Astrocyte (in vitro differentiated cells and primary cell): ENCODE data around the gene GMDS. TPM values are rescaled to one million over a fixed set of nuclear protein-coding genes. Genes with fewer than 3 reads are reported as not detected.

Experiments
- DNase-seq: peaks from one replicate; pipeline ENCODE4 v3.0.0-alpha.2; 2010; ENCODE audit warnings: low read depth
- FAIRE-seq: peaks from 2 replicates; lab custom pipeline; 2011; peaks lifted over from hg19 to GRCh38; lab: Jason Lieb, UNC
- H2AFZ ChIP-seq: 2 replicates; pipeline ENCODE4 v1.6.0; 2012; ENCODE audit warnings: low read depth, low read length, inconsistent platforms
- H3K27ac ChIP-seq: 2 replicates; pipeline ENCODE4 v1.5.1; 2011; ENCODE audit warnings: low read depth, low read length, inconsistent platforms
- H3K27me3 ChIP-seq: 2 replicates; pipeline ENCODE4 v1.6.0; 2011; ENCODE audit warnings: low read length, inconsistent platforms; ENCODE audit not compliant: insufficient read depth
- H3K36me3 ChIP-seq: 2 replicates; pipeline ENCODE4 v1.5.1; 2011; ENCODE audit warnings: low read length, inconsistent platforms; ENCODE audit not compliant: insufficient read depth
- H3K4me1 ChIP-seq: 2 replicates; pipeline ENCODE4 v1.5.1; 2011; ENCODE audit warnings: low read length, inconsistent platforms; ENCODE audit not compliant: insufficient read depth
- H3K4me2 ChIP-seq: 2 replicates; pipeline ENCODE4 v1.6.0; 2012; ENCODE audit warnings: low read length, inconsistent platforms
- H3K4me3 ChIP-seq: 2 replicates; pipeline ENCODE4 v1.5.1; 2011; ENCODE audit warnings: low read depth, mild to moderate bottlenecking, low read length, inconsistent platforms; ENCODE audit not compliant: insufficient read depth
- H3K79me2 ChIP-seq: 2 replicates; pipeline ENCODE4 v1.6.0; 2012; ENCODE audit warnings: mild to moderate bottlenecking, low read length, inconsistent platforms; ENCODE audit not compliant: insufficient read depth
- H3K9ac ChIP-seq: 2 replicates; pipeline ENCODE4 v1.6.0; 2012; ENCODE audit warnings: mild to moderate bottlenecking, low read length, inconsistent platforms
- H3K9me3 ChIP-seq: 2 replicates; pipeline ENCODE4 v1.5.1; 2012; ENCODE audit warnings: low read depth, mild to moderate bottlenecking, low read length, inconsistent platforms; ENCODE audit not compliant: insufficient read depth
- H4K20me1 ChIP-seq: 2 replicates; pipeline ENCODE4 v1.6.0; 2012; ENCODE audit warnings: low read length, inconsistent platforms; ENCODE audit not compliant: insufficient read depth
- H3K27ac Mint-ChIP-seq: one replicate; pipeline ENCODE4 v1.8.0; 2021; ENCODE audit warnings: mild to moderate bottlenecking, mixed read lengths; ENCODE audit not compliant: unreplicated experiment
- H3K27me3 Mint-ChIP-seq: one replicate; pipeline ENCODE4 v1.8.0; 2021; ENCODE audit warnings: low read depth, mixed read lengths; ENCODE audit not compliant: unreplicated experiment
- H3K36me3 Mint-ChIP-seq: one replicate; pipeline ENCODE4 v1.8.0; 2021; ENCODE audit warnings: low read depth, mixed read lengths; ENCODE audit not compliant: unreplicated experiment
- H3K4me1 Mint-ChIP-seq: one replicate; pipeline ENCODE4 v1.8.0; 2021; ENCODE audit warnings: low read depth, mixed read lengths; ENCODE audit not compliant: unreplicated experiment
- H3K4me3 Mint-ChIP-seq: one replicate; pipeline ENCODE4 v1.8.0; 2021; ENCODE audit warnings: mild to moderate bottlenecking, moderate library complexity, mixed read lengths; ENCODE audit not compliant: unreplicated experiment
- H3K9me3 Mint-ChIP-seq: one replicate; pipeline ENCODE4 v1.8.0; 2021; ENCODE audit warnings: mild to moderate bottlenecking, mixed read lengths; ENCODE audit not compliant: unreplicated experiment
- EZH2 ChIP-seq: IDR thresholded peaks from 2 replicates; pipeline ENCODE4 v1.6.1; 2012; ENCODE audit warnings: mild to moderate bottlenecking, low read length, inconsistent platforms; ENCODE audit not compliant: insufficient read depth
- total RNA-seq: library from RNA; stranded (reverse); gene quantifications from 2 replicates; pipeline ENCODE4 v1.2.1, GENCODE V29; 2021
- TF ChIP-seq, protein P1 (sequence below): IDR thresholded peaks from 2 replicates; pipeline ENCODE4 v1.5.1; 2011; ENCODE audit warnings: low read depth, mild to moderate bottlenecking, inconsistent platforms, low read length, moderate library complexity; ENCODE audit not compliant: insufficient read depth

The GMDS gene
- total RNA-seq, 1 donor from 2014 or later, result 9.4 TPM

DNA sequence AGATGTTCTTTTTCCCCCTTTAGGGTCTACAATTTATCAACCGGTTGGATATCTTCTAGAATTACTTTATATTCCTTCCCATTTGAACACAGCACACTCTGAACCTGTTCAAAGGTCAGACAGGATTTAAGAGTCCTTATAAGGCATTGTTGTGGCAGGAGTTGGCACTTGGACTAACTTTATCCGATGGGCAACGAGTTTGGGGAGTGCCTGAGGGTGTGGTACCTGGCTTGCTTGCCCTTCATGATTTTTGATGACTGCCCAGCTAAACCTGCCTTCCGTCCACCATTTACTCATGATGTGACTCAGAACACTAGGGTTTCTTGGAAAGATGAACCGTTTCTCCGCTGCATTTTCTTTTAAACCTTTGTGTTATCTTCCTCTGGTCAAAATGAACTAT lies 350.5 kb downstream of the GMDS start:
- Histone ChIP-seq H3K4me1 (peaks cover 8% of the 10 kb centered on the region), H3K27me3 (no peaks in the 10 kb centered on the region), H4K20me1 (no peaks in the 10 kb centered on the region), H3K27ac (no peak overlapping the region), H3K9me3 (no peaks in the 10 kb centered on the region), H3K9ac (no peak overlapping the region), H3K79me2 (no peaks in the 10 kb centered on the region), H3K36me3 (no peaks in the 10 kb centered on the region), H3K4me2 (no peak overlapping the region), H3K4me3 (no peak overlapping the region), H2AFZ (no peak overlapping the region)
- no peak overlapping the region for H3K27ac Mint-ChIP-seq
- peaks cover 5% of the 10 kb centered on the region for H3K36me3 Mint-ChIP-seq
- no peaks in the 10 kb centered on the region for H3K27me3 Mint-ChIP-seq
- no peak for TF ChIP-seq EZH2
- TF ChIP-seq, protein P1, sequence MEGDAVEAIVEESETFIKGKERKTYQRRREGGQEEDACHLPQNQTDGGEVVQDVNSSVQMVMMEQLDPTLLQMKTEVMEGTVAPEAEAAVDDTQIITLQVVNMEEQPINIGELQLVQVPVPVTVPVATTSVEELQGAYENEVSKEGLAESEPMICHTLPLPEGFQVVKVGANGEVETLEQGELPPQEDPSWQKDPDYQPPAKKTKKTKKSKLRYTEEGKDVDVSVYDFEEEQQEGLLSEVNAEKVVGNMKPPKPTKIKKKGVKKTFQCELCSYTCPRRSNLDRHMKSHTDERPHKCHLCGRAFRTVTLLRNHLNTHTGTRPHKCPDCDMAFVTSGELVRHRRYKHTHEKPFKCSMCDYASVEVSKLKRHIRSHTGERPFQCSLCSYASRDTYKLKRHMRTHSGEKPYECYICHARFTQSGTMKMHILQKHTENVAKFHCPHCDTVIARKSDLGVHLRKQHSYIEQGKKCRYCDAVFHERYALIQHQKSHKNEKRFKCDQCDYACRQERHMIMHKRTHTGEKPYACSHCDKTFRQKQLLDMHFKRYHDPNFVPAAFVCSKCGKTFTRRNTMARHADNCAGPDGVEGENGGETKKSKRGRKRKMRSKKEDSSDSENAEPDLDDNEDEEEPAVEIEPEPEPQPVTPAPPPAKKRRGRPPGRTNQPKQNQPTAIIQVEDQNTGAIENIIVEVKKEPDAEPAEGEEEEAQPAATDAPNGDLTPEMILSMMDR, result no peak
- FAIRE-seq (no peak), DNase-seq (peak; percentile 28)
- H3K4me1 Mint-ChIP-seq, result peaks cover 10% of the 10 kb centered on the region
- no peak overlapping the region for H3K4me3 Mint-ChIP-seq
- peaks cover 7% of the 10 kb centered on the region for H3K9me3 Mint-ChIP-seq

DNA sequence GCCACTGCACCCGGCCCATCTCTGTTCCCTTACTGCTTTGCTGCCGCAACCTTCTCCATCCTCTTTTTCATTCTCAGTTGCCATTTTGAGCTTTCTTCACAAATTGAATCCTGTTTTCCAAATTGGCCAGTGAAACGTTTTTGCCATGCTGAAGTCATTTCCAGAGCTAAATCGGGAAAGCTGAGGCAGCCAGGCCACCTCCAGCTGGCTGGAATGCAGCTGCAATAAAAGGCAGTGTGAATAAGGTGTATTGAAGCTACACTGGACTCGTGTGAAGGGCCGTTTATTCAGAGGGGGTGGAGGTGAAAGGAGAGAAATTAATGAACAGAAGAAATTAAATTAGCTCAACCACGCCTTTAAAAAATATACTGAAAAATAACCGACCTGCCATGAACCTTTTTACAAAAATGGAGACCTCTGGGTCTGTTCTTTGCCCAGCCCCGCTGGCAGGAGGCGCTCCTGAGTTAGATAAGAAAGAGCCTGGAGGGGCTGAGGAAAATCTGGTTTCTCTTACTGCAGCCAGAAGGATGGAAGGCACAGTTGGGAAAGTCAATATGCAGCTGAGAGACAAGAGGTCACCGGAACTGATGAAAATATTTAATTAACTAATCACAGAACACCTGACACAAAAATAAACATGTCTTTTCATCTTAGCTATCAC lies 351.8 kb downstream of the GMDS start:
- DNase-seq, result no peak
- no peaks in the 10 kb centered on the region for H3K36me3 ChIP-seq
- Mint-ChIP-seq H3K36me3 (peaks cover 5% of the 10 kb centered on the region), H3K27ac (no peak overlapping the region), H3K4me1 (peaks cover 10% of the 10 kb centered on the region), H3K27me3 (no peaks in the 10 kb centered on the region), H3K9me3 (peaks cover 9% of the 10 kb centered on the region), H3K4me3 (no peak overlapping the region)
- no peak overlapping the region for H3K27ac ChIP-seq
- no peak overlapping the region for H3K9ac ChIP-seq
- H3K4me1 ChIP-seq, result peaks cover 8% of the 10 kb centered on the region
- no peak overlapping the region for H3K4me2 ChIP-seq
- no peak overlapping the region for H2AFZ ChIP-seq
- no peaks in the 10 kb centered on the region for H4K20me1 ChIP-seq
- no peaks in the 10 kb centered on the region for H3K9me3 ChIP-seq
- H3K79me2 ChIP-seq, result no peaks in the 10 kb centered on the region
- FAIRE-seq, result no peak
- no peak overlapping the region for H3K4me3 ChIP-seq
- no peaks in the 10 kb centered on the region for H3K27me3 ChIP-seq
- no peak for TF ChIP-seq EZH2
- TF ChIP-seq, protein P1, result no peak

DNA sequence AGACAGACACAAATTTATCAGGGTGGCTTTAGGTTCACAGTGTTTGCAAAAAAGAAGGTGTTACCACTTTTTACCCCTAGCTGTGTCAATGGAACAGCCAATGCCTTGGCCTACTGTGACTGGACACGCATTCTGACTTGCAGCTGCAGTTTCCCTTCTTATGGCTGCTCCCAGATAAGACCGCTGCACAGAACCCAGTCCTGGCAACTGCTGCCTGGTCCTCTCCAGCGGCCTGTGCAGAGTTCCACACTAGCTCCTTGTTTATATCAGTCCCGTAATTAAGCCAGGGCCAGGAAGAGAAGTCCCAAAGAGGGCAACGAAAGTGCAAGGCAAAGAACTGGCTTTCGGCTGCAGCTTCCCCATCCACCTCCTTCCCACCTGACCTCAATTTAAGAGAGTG lies 352.7 kb downstream of the GMDS start:
- no peak overlapping the region for H3K9ac ChIP-seq
- H3K79me2 ChIP-seq, result no peaks in the 10 kb centered on the region
- peaks cover 8% of the 10 kb centered on the region for H3K4me1 ChIP-seq
- H3K36me3 ChIP-seq, result no peaks in the 10 kb centered on the region
- H3K9me3 ChIP-seq, result no peaks in the 10 kb centered on the region
- H3K4me1 Mint-ChIP-seq, result peaks cover 10% of the 10 kb centered on the region
- peaks cover 9% of the 10 kb centered on the region for H3K9me3 Mint-ChIP-seq
- H3K27me3 ChIP-seq, result no peaks in the 10 kb centered on the region
- H3K4me3 Mint-ChIP-seq, result no peak overlapping the region
- no peaks in the 10 kb centered on the region for H4K20me1 ChIP-seq
- FAIRE-seq (no peak), DNase-seq (no peak)
- H3K27me3 Mint-ChIP-seq, result no peaks in the 10 kb centered on the region
- no peak overlapping the region for H3K27ac ChIP-seq
- no peak overlapping the region for H3K4me2 ChIP-seq
- peaks cover 7% of the 10 kb centered on the region for H3K36me3 Mint-ChIP-seq
- TF ChIP-seq, protein P1, result no peak
- no peak for TF ChIP-seq EZH2
- H2AFZ ChIP-seq, result no peak overlapping the region
- no peak overlapping the region for H3K27ac Mint-ChIP-seq
- no peak overlapping the region for H3K4me3 ChIP-seq
